Chondrocyte (in vitro differentiated cells): ENCODE measurements around the gene TCP11L2. TPM values are rescaled to one million over a fixed set of nuclear protein-coding genes. Genes with fewer than 3 reads are reported as not detected.
A peak's percentile ranks its signal among the peaks of the same experiment; 100 is the strongest.
"Not testable (repeated sequence)": the region's sequence is repeated elsewhere in the genome, so short reads cannot be mapped to it uniquely, and the experiment has no call there.

Source experiments
- DNase-seq: peaks from one replicate; pipeline ENCODE4 v3.0.0; 2021; ENCODE audit warnings: mixed read lengths, low spot score
- H3K27ac Mint-ChIP-seq: one replicate; pipeline ENCODE4 v1.8.0; 2021; ENCODE audit warnings: mild to moderate bottlenecking, moderate library complexity, mixed read lengths; ENCODE audit not compliant: unreplicated experiment
- H3K27me3 Mint-ChIP-seq: 2 replicates; pipeline ENCODE4 v1.8.0; 2021; ENCODE audit warnings: low read depth, mixed read lengths
- H3K36me3 Mint-ChIP-seq: 2 replicates; pipeline ENCODE4 v1.8.0; 2021; ENCODE audit warnings: low read depth, mixed read lengths
- H3K4me1 Mint-ChIP-seq: 2 replicates; pipeline ENCODE4 v1.8.0; 2021; ENCODE audit warnings: low read depth, mild to moderate bottlenecking, mixed read lengths
- H3K4me3 Mint-ChIP-seq: one replicate; pipeline ENCODE4 v1.8.0; 2021; ENCODE audit warnings: mild to moderate bottlenecking, moderate library complexity, mixed read lengths; ENCODE audit not compliant: unreplicated experiment
- H3K9me3 Mint-ChIP-seq: 2 replicates; pipeline ENCODE4 v1.8.0; 2021; ENCODE audit warnings: low read depth, mixed read lengths
- total RNA-seq: library from RNA; stranded (reverse); gene quantifications from 3 replicates; pipeline ENCODE4 v1.2.1, GENCODE V29; 2021
- TF ChIP-seq, protein P1 (sequence below): fragments of 200-600 bp; sonication (generic); IDR thresholded peaks from 2 replicates; pipeline ENCODE4 v1.5.0; 2021; ENCODE audit warnings: antibody characterized with exemption, mild to moderate bottlenecking, moderate library complexity

Gene TCP11L2
- total RNA-seq, 1 donor from 2014 or later: 31.2 TPM

GRCh38 chr12:106284358-106285105 is 18.0 kb upstream of the TCP11L2 start:
- no peak for DNase-seq
- Mint-ChIP-seq H3K36me3 (peaks cover 3% of the 10 kb centered on the region), H3K4me3 (no peak overlapping the region)

GRCh38 chr12:106285982-106286381 is 16.6 kb upstream of the TCP11L2 start:
- Mint-ChIP-seq H3K4me1 (peaks cover 18% of the 10 kb centered on the region), H3K9me3 (peaks cover 6% of the 10 kb centered on the region), H3K36me3 (peaks cover 3% of the 10 kb centered on the region), H3K4me3 (no peak overlapping the region), H3K27me3 (no peaks in the 10 kb centered on the region), H3K27ac (no peak overlapping the region)
- TF ChIP-seq, protein P1, sequence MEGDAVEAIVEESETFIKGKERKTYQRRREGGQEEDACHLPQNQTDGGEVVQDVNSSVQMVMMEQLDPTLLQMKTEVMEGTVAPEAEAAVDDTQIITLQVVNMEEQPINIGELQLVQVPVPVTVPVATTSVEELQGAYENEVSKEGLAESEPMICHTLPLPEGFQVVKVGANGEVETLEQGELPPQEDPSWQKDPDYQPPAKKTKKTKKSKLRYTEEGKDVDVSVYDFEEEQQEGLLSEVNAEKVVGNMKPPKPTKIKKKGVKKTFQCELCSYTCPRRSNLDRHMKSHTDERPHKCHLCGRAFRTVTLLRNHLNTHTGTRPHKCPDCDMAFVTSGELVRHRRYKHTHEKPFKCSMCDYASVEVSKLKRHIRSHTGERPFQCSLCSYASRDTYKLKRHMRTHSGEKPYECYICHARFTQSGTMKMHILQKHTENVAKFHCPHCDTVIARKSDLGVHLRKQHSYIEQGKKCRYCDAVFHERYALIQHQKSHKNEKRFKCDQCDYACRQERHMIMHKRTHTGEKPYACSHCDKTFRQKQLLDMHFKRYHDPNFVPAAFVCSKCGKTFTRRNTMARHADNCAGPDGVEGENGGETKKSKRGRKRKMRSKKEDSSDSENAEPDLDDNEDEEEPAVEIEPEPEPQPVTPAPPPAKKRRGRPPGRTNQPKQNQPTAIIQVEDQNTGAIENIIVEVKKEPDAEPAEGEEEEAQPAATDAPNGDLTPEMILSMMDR: no peak
- DNase-seq: no peak

More at GRCh38 chr12:106284358-106285105, 18.0 kb upstream of the TCP11L2 start:
- H3K4me1 Mint-ChIP-seq: peaks cover 18% of the 10 kb centered on the region
- H3K27me3 Mint-ChIP-seq: no peaks in the 10 kb centered on the region
- TF ChIP-seq, protein P1: no peak
- peaks cover 6% of the 10 kb centered on the region for H3K9me3 Mint-ChIP-seq
- no peak overlapping the region for H3K27ac Mint-ChIP-seq

DNA sequence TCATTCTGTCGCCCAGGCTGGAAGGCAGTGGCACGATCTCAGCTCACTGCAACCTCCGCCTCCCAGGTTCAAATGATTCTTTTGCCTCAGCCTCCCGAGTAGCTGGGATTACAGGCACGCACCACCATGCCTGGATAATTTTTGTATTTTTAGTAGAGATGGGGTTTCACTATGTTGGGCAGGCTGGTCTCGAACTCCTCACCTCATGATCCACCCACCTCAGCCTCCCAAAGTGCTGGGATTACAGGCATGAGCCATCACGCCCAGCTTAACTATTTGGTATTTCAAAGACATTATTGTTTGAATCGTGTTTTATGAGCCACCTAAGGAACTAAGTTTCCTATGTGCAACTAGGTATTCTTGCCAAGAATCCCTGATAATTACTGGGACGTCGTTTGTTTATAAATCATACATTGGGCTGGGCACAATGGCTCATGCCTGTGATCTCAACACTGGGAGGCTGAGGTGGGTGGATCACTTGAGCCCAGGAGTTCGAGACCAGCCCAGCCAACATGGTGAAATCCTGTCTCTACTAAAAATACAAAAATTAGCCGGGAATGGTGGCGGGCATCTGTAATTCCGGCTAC is 15.9 kb upstream of the TCP11L2 start:
- not testable (repeated sequence) for H3K4me3 Mint-ChIP-seq, H3K36me3 Mint-ChIP-seq, H3K27me3 Mint-ChIP-seq, H3K9me3 Mint-ChIP-seq, H3K27ac Mint-ChIP-seq, DNase-seq
- peaks cover 18% of the 10 kb centered on the region for H3K4me1 Mint-ChIP-seq

DNA sequence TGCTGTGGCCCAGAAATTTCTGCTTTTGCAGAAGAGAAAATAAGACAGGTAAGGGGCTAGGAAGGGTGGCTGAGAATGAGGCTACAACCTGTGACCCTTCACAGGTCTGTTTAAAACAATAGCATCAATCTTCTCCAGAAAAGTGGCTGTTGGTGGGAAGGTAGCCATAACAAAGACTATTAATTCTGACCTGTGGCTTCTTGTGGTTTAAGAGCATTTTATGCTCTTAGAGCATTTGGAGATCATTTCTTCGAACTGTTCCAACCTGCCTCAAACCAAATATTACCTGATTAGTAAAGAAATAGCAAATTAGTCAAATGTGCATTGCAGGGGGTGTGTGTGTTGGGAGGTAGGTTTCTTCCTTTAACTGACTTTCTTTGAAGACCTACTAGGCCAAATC is 15.2 kb upstream of the TCP11L2 start:
- peaks cover 3% of the 10 kb centered on the region for H3K9me3 Mint-ChIP-seq
- peak overlapping the region; percentile 82 for H3K27ac Mint-ChIP-seq
- H3K27me3 Mint-ChIP-seq: no peaks in the 10 kb centered on the region
- H3K36me3 Mint-ChIP-seq: peaks cover under 1% of the 10 kb centered on the region
- no peak for DNase-seq
- peaks cover 18% of the 10 kb centered on the region for H3K4me1 Mint-ChIP-seq
- TF ChIP-seq, protein P1: no peak
- no peak overlapping the region for H3K4me3 Mint-ChIP-seq

DNA sequence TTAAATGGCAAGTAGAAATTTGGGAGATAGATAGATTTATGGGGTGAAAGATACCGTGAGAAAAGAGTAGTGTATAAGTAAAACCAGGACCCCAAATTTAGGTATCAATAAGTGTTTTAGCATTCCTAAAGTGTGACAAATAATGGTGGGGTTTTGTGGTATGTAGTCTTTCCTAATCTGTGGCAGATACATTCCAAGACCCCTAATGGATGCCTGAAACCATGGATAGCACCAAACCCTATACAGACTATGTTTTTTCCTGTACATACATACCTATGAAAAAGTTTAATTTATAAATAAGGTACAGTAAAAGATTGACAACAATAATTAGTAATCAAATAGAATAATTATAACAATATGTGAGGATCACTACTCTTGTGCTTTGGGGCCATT is 14.4 kb upstream of the TCP11L2 start:
- no peak for DNase-seq

More for the DNA sequence above, 14.4 kb upstream of the TCP11L2 start:
- Mint-ChIP-seq H3K4me3 (no peak overlapping the region), H3K36me3 (no peaks in the 10 kb centered on the region), H3K27me3 (no peaks in the 10 kb centered on the region), H3K27ac (peak overlapping the region; percentile 85), H3K9me3 (no peaks in the 10 kb centered on the region), H3K4me1 (peaks cover 18% of the 10 kb centered on the region)
- TF ChIP-seq, protein P1: no peak
